LNCAP (cell line): ENCODE measurements around the gene PXDC1.

Experiments used
- TF ChIP-seq, protein P1 (sequence below): fragments of 450-650 bp; IDR thresholded peaks from 2 replicates; pipeline ENCODE4 v1.5.1; 2017; ENCODE audit warnings: mild to moderate bottlenecking

PXDC1 gene

GRCh38 chr6:3696525-3697088 is 54.9 kb downstream of the PXDC1 start:
- TF ChIP-seq, protein P1, sequence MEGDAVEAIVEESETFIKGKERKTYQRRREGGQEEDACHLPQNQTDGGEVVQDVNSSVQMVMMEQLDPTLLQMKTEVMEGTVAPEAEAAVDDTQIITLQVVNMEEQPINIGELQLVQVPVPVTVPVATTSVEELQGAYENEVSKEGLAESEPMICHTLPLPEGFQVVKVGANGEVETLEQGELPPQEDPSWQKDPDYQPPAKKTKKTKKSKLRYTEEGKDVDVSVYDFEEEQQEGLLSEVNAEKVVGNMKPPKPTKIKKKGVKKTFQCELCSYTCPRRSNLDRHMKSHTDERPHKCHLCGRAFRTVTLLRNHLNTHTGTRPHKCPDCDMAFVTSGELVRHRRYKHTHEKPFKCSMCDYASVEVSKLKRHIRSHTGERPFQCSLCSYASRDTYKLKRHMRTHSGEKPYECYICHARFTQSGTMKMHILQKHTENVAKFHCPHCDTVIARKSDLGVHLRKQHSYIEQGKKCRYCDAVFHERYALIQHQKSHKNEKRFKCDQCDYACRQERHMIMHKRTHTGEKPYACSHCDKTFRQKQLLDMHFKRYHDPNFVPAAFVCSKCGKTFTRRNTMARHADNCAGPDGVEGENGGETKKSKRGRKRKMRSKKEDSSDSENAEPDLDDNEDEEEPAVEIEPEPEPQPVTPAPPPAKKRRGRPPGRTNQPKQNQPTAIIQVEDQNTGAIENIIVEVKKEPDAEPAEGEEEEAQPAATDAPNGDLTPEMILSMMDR, result no peak

- TF ChIP-seq, protein P1, result no peak
Observed at GRCh38 chr6:3695065-3695817, 56.3 kb downstream of the PXDC1 start.

GRCh38 chr6:3693831-3694230 is 57.7 kb downstream of the PXDC1 start:
- TF ChIP-seq, protein P1, result no peak

DNA sequence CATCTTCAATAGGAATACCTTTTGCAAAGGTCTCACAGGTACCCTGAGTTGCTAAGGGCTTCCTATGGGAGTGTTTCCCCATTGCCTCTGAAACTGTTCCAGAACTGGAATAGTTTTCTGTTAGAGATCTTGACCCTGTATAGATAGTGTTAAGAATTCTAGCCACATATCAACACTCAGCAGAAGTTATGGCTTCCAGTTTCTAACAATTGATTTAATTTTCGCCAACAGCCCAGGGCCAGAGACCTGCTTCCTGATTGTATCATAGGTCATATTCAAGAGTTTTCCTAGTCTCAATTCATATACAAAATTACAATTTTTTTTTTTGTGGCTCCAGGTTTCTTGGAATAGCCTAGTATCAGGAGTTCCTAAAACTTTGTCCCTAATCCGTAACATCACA is 61.0 kb downstream of the PXDC1 start:
- TF ChIP-seq, protein P1, result no peak

GRCh38 chr6:3687847-3688246 is 63.7 kb downstream of the PXDC1 start:
- TF ChIP-seq, protein P1, result no peak

DNA sequence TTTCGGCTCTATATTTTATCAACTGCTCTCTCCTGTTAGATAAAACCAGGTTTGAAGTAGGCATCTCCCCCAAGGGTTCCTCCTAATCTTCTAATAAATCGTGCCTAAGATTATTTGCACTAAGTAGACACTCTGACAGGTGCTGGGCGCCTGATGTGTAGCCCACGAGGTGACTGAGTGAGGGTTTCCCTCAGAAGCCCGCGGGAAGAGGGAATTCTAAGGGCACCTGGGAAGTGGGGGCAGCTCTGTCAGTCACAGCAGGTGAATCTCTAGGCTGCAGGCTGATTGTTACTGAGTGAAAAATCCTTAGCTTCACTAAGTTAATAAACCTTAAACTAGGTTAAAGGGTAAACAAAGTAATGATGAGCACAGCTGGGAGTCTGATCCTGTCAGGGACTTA is 68.2 kb downstream of the PXDC1 start:
- TF ChIP-seq, protein P1, result no peak

- TF ChIP-seq, protein P1, result no peak
Observed at GRCh38 chr6:3678946-3679345, 72.6 kb downstream of the PXDC1 start.
